Medulla oblongata (tissue), 1 donor: Measurements from ENCODE around the gene GLI2.

ENCODE experiments used
- DNase-seq: peaks from one replicate; pipeline ENCODE4 v3.0.0-alpha.2; 2015; ENCODE audit errors: extremely low spot score

GLI2 gene

DNA sequence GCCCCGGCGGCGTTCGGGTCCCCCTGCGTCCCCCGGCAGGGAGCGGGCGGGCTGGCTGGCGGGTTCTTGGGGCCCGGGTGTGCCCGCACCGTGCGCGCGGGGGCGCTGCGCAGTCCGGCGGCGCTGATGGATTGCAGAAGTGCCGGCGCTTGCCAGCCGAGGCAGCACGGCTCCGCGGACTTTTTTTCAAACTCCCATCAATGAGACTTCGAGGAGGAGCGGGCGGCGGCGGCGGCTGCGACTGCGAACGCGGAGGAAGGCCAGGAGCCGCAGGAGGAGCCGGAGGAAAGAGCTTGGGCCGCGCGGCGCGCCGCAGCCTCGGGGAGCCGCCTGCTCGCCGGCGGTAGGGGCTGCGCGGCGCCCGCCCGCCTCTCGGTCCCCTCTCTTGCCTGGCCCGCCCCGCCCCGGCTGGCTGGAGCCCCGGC lies at the start of gene GLI2:
TSS of gene GLI2 (plus strand) at position 123 of the 425 bp plus-strand sequence. CDS start 61,453 bp downstream, outside the sequence.
- peak; percentile 66 for DNase-seq

DNA sequence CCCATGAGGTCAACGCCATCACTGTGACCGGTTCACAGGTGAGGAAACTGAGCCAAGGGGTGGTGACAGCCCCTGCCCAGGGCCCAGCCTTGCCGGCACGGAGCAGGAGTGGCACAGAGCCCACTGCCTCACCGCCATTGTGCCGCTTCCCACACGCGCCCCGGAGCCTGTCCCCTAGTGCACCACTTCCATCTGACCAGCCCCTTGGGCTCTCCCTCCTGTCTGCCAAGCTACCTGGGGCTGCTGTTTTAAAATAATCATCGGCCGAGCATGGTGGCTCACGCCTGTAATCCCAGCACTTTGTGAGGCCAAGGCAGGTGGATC lies 49.7 kb upstream of the GLI2 start:
- DNase-seq, result no peak

DNA sequence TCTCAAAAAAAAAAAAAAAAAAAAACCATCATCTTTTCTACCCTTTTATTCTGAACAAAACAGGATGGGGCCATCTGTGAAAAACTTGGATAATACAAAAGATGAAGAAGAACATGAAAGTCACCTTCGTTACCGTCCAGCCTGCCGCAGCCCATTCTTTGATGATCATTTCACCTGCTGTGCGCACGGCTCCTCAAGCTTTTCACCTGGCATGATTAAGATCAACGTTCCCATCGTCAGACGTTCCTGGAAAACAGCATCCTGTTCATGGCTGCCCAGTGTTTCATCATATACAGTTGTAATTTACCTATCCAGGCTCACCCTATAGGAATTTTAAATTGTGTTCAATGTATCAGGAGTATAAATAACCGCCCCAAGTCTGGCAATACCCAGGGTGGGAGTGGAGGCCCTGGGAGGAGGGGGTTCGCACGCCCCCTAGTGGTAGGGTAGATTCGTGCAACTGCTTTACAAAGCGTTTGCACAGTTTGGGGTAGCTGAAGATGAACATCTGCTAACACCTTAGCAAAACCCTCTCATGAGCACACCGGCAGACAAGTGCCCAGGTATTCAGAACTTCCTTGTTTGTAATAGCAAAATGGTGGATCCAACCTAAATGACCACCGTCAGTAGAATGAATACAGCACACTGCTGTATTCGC lies 49.0 kb upstream of the GLI2 start:
- DNase-seq, result no peak

DNA sequence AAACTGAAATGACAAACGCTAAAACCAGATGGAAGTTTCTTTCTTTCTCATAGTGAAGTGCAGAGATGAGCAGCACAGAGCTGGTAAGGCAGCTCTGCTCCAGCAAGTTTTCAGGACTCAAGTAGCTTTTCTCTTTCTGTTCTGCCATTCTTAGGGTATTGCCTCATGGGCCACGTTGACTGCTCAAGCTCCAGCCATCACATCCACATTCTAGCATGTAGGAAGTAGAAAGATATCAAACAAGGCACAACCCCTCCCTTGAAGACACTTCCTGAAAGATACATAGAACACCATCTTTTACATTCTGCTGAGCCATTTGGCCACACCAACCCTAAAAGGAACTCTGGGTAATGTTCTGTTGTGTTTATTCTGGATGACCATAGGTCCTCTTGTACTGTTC lies 48.5 kb upstream of the GLI2 start:
- DNase-seq, result no peak

DNA sequence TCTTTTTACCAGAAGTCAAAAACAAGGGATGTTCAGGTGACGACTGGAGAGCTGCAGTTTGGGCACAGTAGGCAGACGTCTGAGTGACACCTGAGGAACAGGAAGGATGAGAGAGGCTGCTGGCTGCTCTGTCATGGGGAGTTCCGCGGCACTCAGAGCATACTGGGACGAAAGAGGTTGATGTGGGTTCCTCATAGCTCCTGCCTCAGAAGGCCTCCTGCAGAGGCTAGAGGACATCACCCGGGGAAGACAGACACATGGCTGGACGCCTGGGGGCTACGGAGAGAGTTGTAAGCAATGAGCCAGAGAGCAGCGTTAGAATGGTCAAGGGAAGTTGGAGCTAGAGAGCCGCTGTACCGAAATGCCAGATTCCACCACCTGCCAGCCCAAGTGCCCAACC lies 45.1 kb upstream of the GLI2 start:
- DNase-seq, result no peak

DNA sequence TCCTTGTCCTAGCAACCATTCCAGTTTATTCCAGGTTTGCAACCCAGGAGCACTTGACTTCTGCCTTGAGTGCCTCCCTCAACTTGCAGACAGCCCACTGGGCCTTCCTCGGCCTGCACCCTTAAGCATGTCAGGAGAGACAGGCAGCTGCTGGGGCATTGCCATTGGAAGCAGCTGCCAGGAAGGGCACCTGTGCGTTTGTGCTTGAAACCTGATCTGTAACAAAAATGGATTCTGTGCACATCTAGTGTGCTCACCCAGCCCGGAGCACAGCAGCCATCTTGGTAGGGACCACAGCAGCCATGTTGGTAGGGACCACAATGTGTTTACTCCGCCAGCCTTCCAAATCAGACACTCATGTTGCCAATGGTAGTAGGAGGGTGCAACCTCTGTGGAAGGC lies 44.3 kb upstream of the GLI2 start:
- no peak for DNase-seq

DNA sequence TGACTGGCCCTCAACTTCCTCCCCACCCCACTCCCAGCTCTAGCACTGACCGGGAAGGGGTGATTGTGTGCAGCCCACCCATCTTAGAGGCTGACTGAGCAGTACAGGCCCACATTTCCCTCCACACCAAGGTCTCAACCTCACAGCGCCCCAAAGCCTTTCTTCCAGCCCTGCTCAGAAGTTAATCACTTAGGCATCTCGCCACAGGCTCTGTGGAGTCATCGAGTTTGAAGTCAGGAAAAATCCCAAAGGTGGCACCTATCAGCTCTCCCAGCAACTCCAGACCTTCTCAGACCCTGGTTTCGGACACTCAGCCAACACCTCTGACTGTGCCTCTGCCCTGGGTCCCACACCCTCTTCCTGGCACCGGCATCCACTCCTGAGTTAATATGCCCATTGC lies 43.0 kb upstream of the GLI2 start:
- no peak for DNase-seq

DNA sequence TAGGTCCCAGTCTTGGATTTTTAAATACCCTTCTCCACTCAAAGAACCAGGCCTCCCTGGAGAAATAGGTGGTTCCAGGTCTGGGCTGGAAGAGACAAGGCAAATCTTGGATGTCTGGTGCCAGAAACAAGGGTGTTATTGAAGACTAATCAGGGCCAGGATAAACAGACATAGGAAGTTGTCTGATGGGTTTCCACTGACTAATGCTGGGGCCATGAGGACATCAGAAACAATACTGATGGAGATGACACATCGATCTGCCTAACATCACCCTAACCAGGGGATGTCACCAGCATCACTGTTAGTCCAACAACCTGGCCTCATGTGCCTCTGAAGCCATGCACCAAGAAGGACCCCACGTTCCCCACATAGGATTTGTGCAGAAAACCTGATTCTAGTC lies 42.5 kb upstream of the GLI2 start:
- no peak for DNase-seq

DNA sequence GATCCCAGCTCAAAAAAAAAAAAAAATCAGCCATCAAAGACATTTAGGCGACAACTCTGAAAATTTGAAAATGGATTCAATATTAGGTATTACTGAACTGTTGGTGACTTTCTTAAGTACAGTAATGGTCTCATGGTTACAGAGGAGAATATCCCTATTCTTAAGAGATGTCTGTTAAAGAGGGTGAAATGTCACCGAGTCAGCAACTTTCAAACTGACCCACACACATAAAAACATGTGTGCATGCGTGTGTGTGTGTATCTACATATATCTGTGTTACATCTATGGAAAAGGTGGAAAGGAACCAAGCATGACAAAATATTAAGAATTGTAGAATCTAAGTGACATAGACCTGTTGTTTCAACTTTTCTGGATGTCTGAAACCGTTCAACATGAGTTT lies 41.6 kb upstream of the GLI2 start:
- no peak for DNase-seq

DNA sequence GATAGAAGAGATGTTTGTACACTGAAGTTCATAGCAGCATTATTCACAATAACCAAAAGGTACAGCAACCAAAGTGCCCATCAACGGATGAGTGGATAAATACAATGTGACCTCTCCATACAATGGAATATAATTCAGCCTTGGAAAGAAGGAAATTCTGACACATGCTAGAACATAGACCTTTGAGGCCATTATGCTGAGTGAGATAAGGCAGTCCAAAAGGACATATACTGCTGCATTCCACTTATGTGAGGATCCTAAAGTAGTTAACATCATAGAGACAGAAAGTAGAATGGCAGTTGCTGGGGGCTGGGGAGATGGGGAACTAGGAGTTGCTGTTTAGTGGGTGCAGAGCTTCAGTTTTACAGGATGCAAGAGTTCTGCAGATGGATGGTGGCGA lies 38.2 kb upstream of the GLI2 start:
- DNase-seq, result no peak

DNA sequence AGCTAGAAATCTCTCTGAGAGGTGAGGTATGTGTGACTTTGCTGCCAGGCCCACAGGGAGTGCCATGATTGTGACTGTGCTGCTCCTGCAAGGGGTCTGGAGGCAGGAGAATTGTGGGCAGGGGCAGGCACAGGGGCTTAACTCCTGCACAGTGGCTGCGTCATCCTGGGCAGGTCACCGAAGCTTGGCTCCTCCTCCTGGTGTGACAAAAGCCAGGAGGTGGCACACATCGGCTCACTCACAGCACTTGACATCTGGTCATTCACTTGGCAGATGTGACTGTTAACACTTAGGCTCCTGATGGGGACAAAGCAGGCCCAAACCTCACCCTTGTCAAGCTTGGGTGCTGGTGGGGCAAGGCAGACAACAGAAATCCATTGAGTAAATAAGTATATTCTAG lies 36.4 kb upstream of the GLI2 start:
- no peak for DNase-seq

DNA sequence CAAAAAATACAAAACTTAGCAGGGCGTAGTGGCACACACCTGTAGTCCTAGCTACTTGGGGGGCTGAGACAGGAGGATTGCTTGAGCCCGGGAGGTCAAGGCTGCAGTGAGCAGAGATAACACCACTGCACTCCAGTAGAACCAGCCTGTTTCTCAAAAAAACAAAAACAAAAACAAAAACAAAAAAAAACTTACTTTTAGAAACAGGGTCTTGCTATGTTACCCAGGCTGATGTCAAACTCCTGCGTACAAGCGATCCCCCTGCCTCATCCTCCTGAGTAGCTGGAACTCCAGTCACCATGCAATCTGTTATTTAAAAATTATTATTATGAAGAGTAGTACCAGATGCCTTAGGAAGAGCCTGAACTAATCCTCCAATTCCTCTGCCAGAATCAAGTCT lies 35.0 kb upstream of the GLI2 start:
- no peak for DNase-seq

DNA sequence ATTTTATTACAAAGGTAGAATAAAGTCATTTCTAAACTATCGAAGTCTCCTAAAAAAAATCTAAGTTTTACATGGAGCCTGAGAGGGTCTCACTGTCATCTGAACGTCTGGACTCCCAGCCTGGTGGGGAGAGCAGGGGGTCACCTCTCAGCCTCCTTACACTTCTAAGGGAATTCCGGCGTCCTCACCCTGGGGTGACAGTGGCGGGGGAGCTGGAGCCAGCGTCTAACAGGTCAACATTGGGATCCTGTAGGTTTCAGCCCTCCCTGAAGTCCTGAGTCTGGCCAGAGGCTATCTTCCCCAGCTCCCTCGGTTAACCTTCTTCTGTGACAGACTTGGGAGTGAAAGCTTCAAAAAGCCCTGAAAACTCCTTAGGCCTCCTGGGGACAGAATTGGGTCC lies 34.6 kb upstream of the GLI2 start:
- DNase-seq, result no peak

DNA sequence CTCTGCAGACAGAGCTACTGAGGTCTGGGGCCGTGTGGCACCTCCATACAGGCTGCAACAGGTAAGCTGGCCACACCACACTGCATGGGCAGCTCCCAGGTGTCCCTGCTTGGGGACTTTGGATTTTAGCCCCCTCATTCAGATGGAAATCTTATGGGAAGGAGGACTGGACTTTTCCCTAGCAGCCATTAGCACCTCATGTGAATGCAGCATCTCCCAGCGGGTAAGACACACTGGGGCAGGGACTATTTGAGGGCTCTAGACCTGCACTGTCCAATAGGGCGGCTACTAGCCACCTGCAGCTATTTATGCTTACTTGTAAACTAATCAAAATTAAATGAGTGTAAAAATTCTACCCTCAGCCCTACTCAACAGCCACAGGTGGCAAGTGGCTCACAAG lies 34.2 kb upstream of the GLI2 start:
- DNase-seq, result no peak

DNA sequence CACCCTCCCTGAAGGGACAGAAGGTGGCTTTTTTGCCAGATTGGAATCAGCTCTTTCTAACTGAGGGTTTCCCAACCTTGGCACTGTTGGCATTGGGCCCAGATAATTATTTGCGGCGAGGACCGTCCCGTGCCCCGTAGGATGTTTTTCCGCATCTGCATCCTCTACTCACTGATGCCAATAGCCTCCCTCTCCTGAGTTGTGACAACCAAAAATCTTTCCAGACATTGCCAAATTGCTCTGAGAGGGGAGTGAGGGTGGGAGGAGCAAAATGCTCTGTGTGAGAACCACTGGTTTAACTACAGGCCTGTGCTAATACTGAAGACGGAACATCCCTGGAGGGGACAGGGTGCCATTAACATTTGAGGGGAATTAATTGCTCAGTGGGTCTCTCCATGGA lies 33.6 kb upstream of the GLI2 start:
- DNase-seq, result no peak

DNA sequence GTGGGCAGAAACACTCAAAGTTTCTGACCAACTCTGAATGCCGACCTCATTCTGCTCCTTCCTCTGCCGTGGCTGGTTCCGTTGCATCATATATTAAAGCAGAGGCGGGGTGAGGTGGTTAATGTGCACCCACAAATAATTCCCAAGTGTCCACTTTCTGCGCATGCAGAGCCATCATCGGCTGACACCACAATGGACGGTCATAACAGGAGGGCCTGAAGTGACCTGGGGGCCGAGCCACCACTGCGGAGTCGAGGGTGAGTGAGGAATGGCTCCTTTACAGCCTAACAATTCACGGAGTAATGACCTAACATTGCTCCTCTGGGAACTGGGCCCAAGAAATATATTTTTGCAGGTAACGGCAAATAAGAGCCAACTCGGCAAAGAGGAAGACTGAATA lies 32.9 kb upstream of the GLI2 start:
- no peak for DNase-seq

DNA sequence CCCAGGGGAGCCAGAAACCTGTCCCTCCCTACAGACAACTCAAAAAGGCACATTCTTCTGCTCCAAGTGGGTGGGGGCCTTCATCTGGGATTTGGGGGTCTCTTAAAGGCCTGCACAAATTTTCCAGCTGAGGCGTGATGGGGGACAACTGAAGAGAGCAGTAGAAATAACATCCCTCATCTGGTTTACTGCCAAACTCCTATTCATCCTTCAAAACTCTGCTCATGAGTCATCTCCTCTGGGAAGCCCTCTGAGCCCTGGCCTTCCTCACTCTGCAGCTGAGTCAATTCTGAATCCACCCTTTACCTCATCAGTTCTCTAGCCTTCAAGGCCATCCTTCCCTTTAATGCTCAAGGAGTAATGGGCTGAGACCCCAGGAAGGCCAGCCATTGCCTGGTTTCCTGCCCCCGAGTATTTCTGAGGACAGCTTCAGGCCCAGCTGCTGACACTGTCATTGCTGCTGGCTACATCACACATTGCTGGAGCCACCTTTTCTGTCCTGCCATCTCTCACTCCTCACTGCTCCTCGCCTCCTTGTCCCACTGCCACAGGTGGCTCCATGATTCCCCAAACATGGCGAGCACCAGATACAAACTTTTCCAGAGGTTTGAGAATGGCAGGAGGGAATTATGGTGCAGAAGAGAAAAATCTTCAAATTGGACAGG lies 32.2 kb upstream of the GLI2 start:
- DNase-seq, result no peak

DNA sequence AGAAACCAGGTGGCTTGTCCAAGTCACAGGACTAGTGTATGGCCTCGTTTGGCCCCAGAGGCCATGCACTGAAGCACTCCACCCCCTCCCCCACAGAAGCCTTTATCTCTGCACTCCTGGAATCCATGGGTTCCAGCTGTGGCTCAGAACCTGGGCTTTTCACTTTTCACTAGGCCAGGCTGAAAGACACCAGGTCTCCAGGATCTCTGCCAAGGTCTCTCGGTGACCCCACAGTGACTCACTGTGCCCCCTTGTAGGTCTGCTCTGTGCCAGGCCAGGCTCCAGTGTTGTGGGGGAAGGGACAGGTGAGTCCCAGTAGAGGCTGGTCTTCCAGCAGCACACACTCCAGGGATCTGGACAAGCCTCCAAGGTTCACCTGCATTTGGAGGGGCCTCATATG lies 31.0 kb upstream of the GLI2 start:
- DNase-seq, result no peak

DNA sequence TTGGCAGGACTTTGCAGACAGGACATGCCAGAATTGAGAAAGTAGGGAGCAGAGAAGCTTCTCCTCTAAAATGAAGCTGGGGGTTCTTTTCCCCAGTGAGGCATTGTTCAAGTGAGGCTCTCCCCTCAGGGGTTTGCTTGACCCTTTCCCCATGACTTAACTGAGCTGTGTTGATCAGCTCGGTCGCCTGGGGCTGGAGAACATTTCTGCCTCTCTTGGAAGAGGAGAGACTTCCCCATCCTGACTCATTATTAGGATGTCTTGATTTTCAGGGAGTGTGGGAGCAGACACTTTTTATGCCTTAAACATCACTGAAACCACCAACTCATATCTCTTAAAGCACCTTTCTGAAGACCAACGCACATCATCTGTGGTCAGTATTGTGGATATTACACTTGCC lies 27.9 kb upstream of the GLI2 start:
- DNase-seq, result no peak

DNA sequence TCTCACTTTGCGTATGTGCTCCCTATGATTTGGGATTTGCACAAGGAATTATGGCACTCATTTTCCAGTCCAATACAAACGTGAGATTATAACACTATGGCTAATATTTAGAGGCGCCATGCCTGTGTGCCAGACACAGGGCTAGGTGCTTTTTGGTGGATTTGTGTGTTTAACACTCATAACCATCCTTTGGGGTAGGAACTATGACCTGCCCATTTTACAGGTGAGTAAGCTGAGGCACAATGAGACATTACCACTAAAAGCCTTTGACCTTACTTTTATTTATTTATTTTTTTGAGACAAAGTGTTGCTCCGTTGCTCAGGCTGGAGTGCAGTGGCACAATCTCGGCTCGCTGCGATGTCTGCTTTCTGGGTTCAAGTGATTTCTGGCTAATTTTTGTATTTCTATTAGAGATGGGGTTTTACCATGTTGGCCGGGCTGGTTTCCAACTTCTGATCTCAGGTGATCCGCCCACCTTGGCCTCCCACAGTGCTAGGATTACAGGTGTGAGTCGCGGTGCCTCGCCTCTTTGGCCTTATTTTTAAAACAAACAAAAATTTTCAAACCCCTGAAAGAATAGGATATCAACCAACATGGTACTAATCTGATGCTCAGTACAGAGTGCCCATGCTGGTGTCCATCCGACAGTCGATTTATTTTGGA lies 26.6 kb upstream of the GLI2 start:
- DNase-seq, result no peak

DNA sequence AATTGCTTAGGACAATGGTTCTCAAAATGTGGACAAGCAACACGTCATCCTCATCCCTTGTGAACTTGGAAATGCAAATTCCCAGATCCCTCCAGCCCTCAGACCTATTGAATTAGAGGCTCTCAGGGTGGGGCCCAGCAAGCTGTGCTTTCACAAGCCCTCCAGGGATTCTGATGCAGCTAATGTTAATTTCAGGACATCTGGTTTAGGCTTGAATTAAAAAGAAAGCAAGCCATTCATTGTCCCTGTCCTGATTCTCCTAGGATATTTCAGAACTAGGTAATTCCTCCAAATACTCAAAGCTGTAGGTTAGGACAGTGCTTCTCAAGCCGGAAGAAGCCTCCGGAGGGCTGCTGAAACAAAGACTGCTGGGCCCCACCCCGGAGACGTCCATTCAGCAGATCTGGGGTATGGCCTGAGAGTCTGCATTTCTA lies 26.0 kb upstream of the GLI2 start:
- no peak for DNase-seq

DNA sequence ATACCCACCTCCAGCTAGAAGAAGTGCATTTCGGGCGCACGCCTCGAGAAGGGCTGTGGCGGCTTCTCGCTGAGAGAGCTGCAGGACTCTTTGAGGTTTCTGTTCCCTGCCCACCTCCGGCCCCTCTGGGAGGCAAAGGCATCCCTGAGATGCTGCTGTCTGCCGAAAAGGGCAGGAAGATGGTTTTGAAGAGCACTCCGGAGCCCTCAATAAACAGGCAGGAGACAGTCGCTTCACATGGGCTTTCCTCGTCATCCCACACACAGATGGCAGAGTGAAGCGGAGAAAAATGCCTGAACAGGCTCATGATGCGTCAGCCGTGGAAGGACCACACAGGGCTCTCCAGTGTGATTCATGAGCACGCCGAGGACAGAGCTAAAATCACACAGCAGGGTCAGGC lies 25.4 kb upstream of the GLI2 start:
- no peak for DNase-seq

DNA sequence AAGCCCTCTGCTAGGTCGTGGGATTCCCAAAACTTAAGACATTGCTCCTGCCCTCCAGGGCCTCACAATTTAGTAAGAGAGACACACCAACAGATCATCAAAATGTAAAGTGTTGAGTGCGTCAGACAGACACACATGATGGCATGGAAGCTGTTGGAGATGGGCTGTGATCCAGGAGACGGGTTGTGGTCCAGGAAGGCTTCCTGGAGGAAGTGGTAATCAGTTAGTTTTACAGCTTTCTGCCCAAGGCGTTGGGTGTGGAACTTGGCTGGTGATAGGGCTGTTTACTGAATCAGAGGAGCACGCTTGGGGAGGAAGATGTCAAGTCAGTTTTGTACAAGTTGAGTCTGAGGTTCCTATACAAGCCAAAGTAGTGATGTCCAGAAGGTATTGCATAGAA lies 24.0 kb upstream of the GLI2 start:
- no peak for DNase-seq
